Retinal pigment epithelial cell (primary cell): ENCODE data around the gene ACSS1.

Source experiments
- DNase-seq: peaks from one replicate; pipeline ENCODE4 v3.0.0-alpha.2; 2010; ENCODE audit warnings: low read depth
- H3K4me3 ChIP-seq: 2 replicates; pipeline ENCODE4 v1.5.1; 2011; ENCODE audit warnings: mild to moderate bottlenecking, low read length, control low read depth, moderate library complexity
- TF ChIP-seq, protein P1 (sequence below): conservative IDR thresholded peaks from 2 replicates; pipeline ENCODE4 v1.5.1; 2011; ENCODE audit warnings: low read depth, low read length, control low read depth, inconsistent platforms

Gene ACSS1

GRCh38 chr20:25017257-25017803, 40.6 kb downstream of the ACSS1 start:
- DNase-seq, result no peak
- TF ChIP-seq, protein P1, sequence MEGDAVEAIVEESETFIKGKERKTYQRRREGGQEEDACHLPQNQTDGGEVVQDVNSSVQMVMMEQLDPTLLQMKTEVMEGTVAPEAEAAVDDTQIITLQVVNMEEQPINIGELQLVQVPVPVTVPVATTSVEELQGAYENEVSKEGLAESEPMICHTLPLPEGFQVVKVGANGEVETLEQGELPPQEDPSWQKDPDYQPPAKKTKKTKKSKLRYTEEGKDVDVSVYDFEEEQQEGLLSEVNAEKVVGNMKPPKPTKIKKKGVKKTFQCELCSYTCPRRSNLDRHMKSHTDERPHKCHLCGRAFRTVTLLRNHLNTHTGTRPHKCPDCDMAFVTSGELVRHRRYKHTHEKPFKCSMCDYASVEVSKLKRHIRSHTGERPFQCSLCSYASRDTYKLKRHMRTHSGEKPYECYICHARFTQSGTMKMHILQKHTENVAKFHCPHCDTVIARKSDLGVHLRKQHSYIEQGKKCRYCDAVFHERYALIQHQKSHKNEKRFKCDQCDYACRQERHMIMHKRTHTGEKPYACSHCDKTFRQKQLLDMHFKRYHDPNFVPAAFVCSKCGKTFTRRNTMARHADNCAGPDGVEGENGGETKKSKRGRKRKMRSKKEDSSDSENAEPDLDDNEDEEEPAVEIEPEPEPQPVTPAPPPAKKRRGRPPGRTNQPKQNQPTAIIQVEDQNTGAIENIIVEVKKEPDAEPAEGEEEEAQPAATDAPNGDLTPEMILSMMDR, result no peak
- no peak overlapping the region for H3K4me3 ChIP-seq

DNA sequence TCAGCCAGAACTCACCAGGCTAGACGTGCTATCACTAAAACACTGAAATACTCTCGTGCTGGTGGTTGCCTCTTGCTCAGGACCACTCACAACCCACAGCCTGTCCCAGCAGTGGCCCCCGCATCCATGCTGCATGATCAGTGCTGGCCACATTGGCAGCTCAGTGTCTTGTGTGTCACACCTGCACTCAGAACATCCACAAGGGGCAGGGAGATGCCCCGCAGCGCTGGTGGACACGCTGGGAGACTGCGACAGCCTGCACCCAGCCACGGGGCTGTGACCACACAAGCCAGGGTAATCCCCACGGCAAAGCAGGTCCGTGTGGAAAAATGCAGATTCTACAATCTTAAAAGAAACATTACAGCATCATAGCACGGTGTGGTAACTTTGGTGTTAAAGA, 41.5 kb downstream of the ACSS1 start:
- no peak for DNase-seq
- TF ChIP-seq, protein P1, result no peak
- no peak overlapping the region for H3K4me3 ChIP-seq

- TF ChIP-seq, protein P1, result no peak
- DNase-seq, result no peak
- no peak overlapping the region for H3K4me3 ChIP-seq
These were observed 42.0 kb downstream of the ACSS1 start for GRCh38 chr20:25015986-25016385.

DNA sequence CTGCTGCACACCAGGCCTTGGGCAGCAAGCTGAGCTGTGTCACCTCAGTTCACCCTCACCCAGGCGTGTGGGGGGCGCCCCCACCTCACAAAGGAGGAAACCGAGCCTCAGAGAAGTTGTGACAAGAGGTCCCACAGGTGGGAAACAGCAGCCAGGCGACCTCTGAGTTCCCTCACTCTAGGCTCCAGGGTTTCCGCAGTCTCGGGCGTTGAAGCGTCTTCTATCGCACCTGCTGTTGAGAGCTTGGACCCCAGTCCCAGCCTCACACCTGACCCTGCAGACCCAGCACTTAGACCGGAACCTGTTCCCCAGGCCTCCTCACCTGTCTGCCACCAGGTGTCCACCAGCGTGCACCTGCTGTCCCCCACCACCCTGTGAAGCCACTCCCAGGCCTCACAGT, 43.1 kb downstream of the ACSS1 start:
- no peak overlapping the region for H3K4me3 ChIP-seq
- TF ChIP-seq, protein P1, result no peak
- no peak for DNase-seq

- TF ChIP-seq, protein P1, result no peak
- no peak for DNase-seq
- H3K4me3 ChIP-seq, result no peak overlapping the region
These were observed 44.2 kb downstream of the ACSS1 start for GRCh38 chr20:25013478-25014380.

GRCh38 chr20:25012616-25013189, 45.2 kb downstream of the ACSS1 start:
- TF ChIP-seq, protein P1, result no peak
- no peak for DNase-seq
- no peak overlapping the region for H3K4me3 ChIP-seq

DNA sequence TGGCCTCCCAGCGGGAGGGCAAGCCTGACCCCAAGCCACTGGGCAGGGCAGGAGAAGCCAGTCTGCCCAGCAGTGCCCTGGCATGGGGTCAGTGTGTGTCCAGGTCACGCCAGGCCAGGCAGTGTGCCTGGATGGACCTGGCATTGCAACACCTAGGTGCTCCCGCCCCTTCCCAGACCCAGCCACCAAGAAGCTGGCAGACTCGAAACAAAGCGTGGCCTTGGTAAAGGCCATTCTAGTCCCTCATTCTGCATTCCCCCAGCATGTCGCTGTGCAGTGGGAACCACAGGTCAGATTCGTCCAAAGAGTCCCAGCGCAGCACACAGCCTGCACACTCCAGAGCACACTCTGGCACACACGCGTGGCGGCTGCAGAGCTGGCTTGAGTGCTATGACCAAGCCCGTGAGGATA, 46.1 kb downstream of the ACSS1 start:
- TF ChIP-seq, protein P1, result no peak
- no peak overlapping the region for H3K4me3 ChIP-seq
- DNase-seq, result no peak
